Measurements from ENCODE around the gene MYO9B.

The MYO9B gene

GRCh38 chr19:17246681-17247425, 171.3 kb downstream of the MYO9B start:
- DNase-seq, result no peak

- DNase-seq, result no peak
Observed at GRCh38 chr19:17248011-17248776, 172.6 kb downstream of the MYO9B start.

- DNase-seq, result no peak
Observed at GRCh38 chr19:17249887-17250548, 174.4 kb downstream of the MYO9B start.

DNA sequence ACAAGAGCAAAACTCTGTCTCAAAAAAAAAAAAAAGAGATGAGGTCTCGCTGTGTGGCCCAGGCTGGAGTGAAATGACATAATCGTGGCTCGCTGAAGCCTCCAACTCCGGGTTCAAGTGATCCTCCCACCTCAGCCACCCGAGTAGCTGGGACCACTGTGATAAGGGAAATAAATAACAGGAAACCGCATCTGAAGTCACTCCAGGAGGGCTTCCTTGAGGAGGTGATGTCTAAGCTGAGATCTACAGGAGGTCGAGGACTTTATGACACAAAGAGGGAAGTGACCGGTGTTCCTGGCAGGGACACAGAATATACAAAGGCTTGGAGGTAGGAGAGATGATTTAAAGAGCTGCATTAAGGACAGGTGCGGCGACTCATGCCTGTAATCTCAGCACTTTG, 179.1 kb downstream of the MYO9B start:
- no peak for DNase-seq

- DNase-seq, result no peak
Observed at GRCh38 chr19:17255150-17255621, 179.6 kb downstream of the MYO9B start.

DNA sequence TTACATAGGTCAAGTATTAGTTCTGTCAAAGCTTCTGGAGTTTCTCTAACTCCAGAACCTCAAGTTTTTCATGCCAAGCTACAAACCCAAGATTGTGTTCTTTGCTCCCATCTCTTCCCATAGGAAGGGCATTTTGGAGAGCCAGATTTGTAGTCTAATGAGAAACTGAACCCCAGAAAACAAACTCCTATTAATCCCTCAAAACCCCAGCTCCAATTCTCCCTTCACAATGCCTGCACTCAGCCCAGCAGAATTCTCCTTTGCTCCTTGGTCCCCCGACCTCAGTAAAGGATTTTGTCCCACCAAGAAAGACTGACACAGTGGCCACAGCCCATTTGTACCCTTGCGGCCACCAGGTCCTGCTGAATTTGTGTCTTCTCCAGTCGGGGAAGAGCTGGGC, 180.6 kb downstream of the MYO9B start:
- no peak for DNase-seq

GRCh38 chr19:17259118-17259780, 183.7 kb downstream of the MYO9B start:
- DNase-seq, result no peak

- no peak for DNase-seq
Observed at GRCh38 chr19:17259934-17260333, 184.4 kb downstream of the MYO9B start.

DNA sequence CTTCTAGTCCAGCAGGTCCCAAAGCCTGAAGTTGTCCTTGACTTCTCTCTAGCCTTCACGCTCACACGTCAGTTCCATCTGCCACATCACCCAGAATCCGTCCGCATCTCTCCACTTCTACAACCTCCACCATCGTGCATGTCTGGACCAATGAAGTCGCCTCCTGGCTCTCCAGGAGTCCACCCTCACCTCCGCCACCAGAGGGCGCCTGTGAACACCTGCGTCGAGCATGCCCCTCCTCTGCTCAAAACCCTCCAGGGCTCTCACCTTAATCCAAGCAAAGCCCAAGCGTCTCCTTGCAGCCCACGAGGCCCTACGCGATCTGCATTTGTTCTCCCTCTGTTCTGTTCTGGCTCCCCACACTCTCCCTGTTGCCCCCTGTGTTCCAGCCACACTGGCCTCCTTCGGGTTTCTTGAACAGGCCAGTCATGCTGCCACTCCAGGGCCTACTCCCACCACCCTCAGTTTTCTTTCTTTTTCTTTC, 185.3 kb downstream of the MYO9B start:
- peak; percentile 88 to 90 for DNase-seq

GRCh38 chr19:17262557-17262956, 187.0 kb downstream of the MYO9B start:
- DNase-seq, result no peak

All from CD4-positive, alpha-beta T cell treated with Interleukin-1 beta for 1 hour (primary cell).